HG03439 (cell line): ENCODE measurements around the gene ZNF771.
"Not testable (repeated sequence)": the region's sequence is repeated elsewhere in the genome, so short reads cannot be mapped to it uniquely, and the experiment has no call there.

Experiments used
- ATAC-seq: cut with Tn5 transposase; IDR thresholded peaks from one replicate; pipeline ENCODE4 v1.9.1; 2021; ENCODE audit warnings: mild to moderate bottlenecking, moderate library complexity; ENCODE audit not compliant: unreplicated experiment

Gene ZNF771

GRCh38 chr16:30458561-30459394, 51.4 kb downstream of the ZNF771 start:
- peak; percentile 77 for ATAC-seq

- no peak for ATAC-seq
Observed at GRCh38 chr16:30459456-30459855, 52.0 kb downstream of the ZNF771 start.

GRCh38 chr16:30461426-30461825, 54.0 kb downstream of the ZNF771 start:
- ATAC-seq, result not testable (repeated sequence)

GRCh38 chr16:30464078-30464477, 56.7 kb downstream of the ZNF771 start:
- ATAC-seq, result no peak
